ENCODE data around the gene HNRNPR.

HNRNPR gene

GRCh38 chr1:23367791-23368561 is 23.9 kb upstream of the HNRNPR start:
- DNase-seq (ENCODE audit: low read depth), result peak; percentile 97
- peak overlapping the region; percentile 85 for H3K4me3 ChIP-seq (ENCODE audit: low read depth, low read length)
- TF ChIP-seq CTCF (IDR thresholded peaks at IDR 0.05; ENCODE audit: low read depth, low read length, missing control alignments), result no peak

- no peak for DNase-seq (ENCODE audit: low read depth)
- H3K4me3 ChIP-seq (ENCODE audit: low read depth, low read length), result peak overlapping the region; percentile 85
- TF ChIP-seq CTCF (IDR thresholded peaks at IDR 0.05; ENCODE audit: low read depth, low read length, missing control alignments), result no peak
Observed at GRCh38 chr1:23367451-23367790, 23.3 kb upstream of the HNRNPR start.

- H3K4me3 ChIP-seq (ENCODE audit: low read depth, low read length), result no peak overlapping the region
- no peak for DNase-seq (ENCODE audit: low read depth)
- TF ChIP-seq CTCF (IDR thresholded peaks at IDR 0.05; ENCODE audit: low read depth, low read length, missing control alignments), result no peak
Observed at GRCh38 chr1:23366598-23366997, 22.5 kb upstream of the HNRNPR start.

GRCh38 chr1:23366146-23366545 is 22.1 kb upstream of the HNRNPR start:
- no peak for TF ChIP-seq CTCF (IDR thresholded peaks at IDR 0.05; ENCODE audit: low read depth, low read length, missing control alignments)
- no peak overlapping the region for H3K4me3 ChIP-seq (ENCODE audit: low read depth, low read length)
- DNase-seq (ENCODE audit: low read depth), result no peak

GRCh38 chr1:23362218-23362713 is 18.2 kb upstream of the HNRNPR start:
- no peak overlapping the region for H3K4me3 ChIP-seq (ENCODE audit: low read depth, low read length)
- no peak for DNase-seq (ENCODE audit: low read depth)
- TF ChIP-seq CTCF (IDR thresholded peaks at IDR 0.05; ENCODE audit: low read depth, low read length, missing control alignments), result no peak

GRCh38 chr1:23358310-23358875 is 14.3 kb upstream of the HNRNPR start:
- no peak overlapping the region for H3K4me3 ChIP-seq (ENCODE audit: low read depth, low read length)
- DNase-seq (ENCODE audit: low read depth), result no peak
- no peak for TF ChIP-seq CTCF (IDR thresholded peaks at IDR 0.05; ENCODE audit: low read depth, low read length, missing control alignments)

All from GM12864 (cell line).